ENCODE data around the gene NMUR2. TPM values are rescaled to one million over a fixed set of nuclear protein-coding genes. Genes with fewer than 3 reads are reported as not detected.

The NMUR2 gene
- total RNA-seq, 1 donor from 2014 or later: not detected

DNA sequence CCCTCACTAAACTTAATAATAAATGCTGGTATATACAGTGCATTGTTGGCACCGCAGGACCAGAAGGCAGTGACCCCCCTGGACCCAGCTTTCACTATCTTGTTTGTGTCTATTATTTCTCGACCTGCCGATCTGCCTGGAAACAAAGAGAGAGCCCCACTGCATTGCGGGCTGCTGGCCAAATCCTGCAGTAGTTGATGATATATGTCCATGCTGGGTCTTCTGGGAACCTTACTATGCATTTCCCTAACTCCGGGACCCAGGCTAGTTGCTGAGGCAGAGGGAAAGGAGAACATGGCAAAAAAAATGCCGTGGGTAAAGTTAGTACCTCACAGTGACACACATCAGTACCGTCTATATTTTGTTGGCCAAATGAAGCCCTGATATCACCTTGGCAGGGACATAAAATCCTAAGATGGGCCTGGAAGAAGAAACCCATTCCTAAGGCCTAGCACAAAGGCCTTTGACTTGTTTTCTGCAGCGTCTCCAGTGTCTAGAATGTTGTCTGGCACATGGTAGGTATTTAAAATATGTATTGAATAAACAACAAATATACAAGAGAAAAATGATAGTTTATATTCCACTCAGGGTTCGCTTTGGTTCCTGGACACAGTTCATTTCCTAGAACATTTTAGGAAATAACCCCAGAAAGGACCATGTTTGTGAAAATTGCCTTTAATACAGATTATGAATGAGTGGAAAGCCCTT, 46.1 kb downstream of the NMUR2 start:
- Histone ChIP-seq H3K4me1 (peaks cover 4% of the 10 kb centered on the region), H3K27me3 (ENCODE audit: low read depth) (no peaks in the 10 kb centered on the region), H3K36me3 (no peaks in the 10 kb centered on the region), H3K9me3 (replicated peaks) (no peaks in the 10 kb centered on the region), H3K27ac (replicated peaks) (no peak overlapping the region), H3K4me3 (no peak overlapping the region)
- TF ChIP-seq, protein P1, sequence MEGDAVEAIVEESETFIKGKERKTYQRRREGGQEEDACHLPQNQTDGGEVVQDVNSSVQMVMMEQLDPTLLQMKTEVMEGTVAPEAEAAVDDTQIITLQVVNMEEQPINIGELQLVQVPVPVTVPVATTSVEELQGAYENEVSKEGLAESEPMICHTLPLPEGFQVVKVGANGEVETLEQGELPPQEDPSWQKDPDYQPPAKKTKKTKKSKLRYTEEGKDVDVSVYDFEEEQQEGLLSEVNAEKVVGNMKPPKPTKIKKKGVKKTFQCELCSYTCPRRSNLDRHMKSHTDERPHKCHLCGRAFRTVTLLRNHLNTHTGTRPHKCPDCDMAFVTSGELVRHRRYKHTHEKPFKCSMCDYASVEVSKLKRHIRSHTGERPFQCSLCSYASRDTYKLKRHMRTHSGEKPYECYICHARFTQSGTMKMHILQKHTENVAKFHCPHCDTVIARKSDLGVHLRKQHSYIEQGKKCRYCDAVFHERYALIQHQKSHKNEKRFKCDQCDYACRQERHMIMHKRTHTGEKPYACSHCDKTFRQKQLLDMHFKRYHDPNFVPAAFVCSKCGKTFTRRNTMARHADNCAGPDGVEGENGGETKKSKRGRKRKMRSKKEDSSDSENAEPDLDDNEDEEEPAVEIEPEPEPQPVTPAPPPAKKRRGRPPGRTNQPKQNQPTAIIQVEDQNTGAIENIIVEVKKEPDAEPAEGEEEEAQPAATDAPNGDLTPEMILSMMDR (IDR thresholded peaks at IDR 0.05; ENCODE audit: borderline replicate concordance): no peak
- no peak for DNase-seq
- intact Hi-C loops (cut with micrococcal nuclease): no loop called here

DNA sequence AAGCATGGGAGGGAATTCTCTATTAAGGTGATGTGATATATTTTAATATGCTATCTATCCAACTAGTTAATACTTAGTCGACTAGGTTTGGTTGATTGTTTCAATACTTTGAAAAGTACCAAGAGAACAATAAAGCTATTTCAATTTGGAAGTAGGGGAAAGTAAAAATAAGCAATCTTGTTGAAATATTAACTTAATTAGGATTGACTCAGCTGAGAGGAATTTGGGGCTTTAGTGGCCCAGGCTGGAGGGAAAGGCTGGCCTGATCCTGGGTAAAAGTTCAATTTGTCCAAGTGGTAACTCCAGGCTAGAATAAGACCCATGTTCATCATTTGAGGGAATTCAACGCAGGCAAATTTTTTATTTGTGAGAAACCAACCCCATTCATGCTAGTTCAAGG, 48.6 kb downstream of the NMUR2 start:
- no peak overlapping the region for H3K4me3 ChIP-seq
- peaks cover 4% of the 10 kb centered on the region for H3K4me1 ChIP-seq
- H3K9me3 ChIP-seq (replicated peaks): no peaks in the 10 kb centered on the region
- H3K27ac ChIP-seq (replicated peaks): no peak overlapping the region
- no peaks in the 10 kb centered on the region for H3K36me3 ChIP-seq
- TF ChIP-seq, protein P1 (IDR thresholded peaks at IDR 0.05; ENCODE audit: borderline replicate concordance): no peak
- H3K27me3 ChIP-seq (ENCODE audit: low read depth): no peaks in the 10 kb centered on the region
- intact Hi-C loops (cut with micrococcal nuclease): no loop called here
- DNase-seq: no peak

DNA sequence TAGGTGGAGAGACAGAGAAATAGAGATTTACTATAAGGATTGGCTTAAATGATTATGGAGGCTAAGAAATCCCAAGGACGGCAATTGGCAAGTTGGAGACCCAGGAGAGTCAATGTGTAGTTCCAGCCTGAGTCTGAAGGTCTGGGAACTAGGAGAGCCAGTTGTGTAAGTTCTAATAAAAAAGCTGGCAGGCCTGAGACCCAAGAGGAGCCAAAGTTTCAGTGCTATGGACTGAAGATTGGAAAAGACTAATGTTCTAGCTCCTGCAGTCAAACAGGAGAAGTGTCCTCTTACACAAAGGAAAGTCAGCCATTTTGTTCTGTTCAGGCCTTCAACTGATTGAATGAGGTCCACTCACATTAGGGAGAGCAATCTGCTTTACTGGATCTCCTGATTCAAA, 50.0 kb downstream of the NMUR2 start:
- no peak overlapping the region for H3K27ac ChIP-seq (replicated peaks)
- TF ChIP-seq, protein P1 (IDR thresholded peaks at IDR 0.05; ENCODE audit: borderline replicate concordance): no peak
- H3K27me3 ChIP-seq (ENCODE audit: low read depth): no peaks in the 10 kb centered on the region
- H3K4me3 ChIP-seq: no peak overlapping the region
- no peaks in the 10 kb centered on the region for H3K9me3 ChIP-seq (replicated peaks)
- no peak for DNase-seq
- intact Hi-C loops (cut with micrococcal nuclease): no loop called here
- peaks cover 10% of the 10 kb centered on the region for H3K4me1 ChIP-seq
- H3K36me3 ChIP-seq: no peaks in the 10 kb centered on the region

DNA sequence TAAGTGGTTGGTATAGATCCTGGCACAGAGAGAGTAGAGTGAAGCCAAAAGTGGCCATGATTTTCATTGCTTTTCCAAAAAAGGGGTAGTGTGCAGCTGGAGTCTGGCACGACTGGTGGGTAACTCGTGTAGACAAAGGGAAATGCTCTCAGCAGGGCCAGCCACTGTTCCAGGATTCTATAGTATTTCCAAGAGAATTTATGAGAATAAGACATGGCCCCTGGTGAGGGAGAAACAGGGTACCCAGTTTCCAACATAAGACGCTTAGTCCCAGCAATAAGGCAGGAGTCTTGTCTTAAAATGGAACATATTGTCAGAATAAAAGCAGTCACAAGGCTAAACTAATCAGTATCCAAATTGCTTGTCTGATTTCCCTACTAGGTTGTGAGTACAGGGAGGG, 52.1 kb downstream of the NMUR2 start:
- H3K4me1 ChIP-seq: peaks cover 10% of the 10 kb centered on the region
- no peak overlapping the region for H3K27ac ChIP-seq (replicated peaks)
- DNase-seq: no peak
- no peaks in the 10 kb centered on the region for H3K27me3 ChIP-seq (ENCODE audit: low read depth)
- TF ChIP-seq, protein P1 (IDR thresholded peaks at IDR 0.05; ENCODE audit: borderline replicate concordance): no peak
- H3K4me3 ChIP-seq: no peak overlapping the region
- no peaks in the 10 kb centered on the region for H3K9me3 ChIP-seq (replicated peaks)
- no peaks in the 10 kb centered on the region for H3K36me3 ChIP-seq
- intact Hi-C loops (cut with micrococcal nuclease): no loop called here

DNA sequence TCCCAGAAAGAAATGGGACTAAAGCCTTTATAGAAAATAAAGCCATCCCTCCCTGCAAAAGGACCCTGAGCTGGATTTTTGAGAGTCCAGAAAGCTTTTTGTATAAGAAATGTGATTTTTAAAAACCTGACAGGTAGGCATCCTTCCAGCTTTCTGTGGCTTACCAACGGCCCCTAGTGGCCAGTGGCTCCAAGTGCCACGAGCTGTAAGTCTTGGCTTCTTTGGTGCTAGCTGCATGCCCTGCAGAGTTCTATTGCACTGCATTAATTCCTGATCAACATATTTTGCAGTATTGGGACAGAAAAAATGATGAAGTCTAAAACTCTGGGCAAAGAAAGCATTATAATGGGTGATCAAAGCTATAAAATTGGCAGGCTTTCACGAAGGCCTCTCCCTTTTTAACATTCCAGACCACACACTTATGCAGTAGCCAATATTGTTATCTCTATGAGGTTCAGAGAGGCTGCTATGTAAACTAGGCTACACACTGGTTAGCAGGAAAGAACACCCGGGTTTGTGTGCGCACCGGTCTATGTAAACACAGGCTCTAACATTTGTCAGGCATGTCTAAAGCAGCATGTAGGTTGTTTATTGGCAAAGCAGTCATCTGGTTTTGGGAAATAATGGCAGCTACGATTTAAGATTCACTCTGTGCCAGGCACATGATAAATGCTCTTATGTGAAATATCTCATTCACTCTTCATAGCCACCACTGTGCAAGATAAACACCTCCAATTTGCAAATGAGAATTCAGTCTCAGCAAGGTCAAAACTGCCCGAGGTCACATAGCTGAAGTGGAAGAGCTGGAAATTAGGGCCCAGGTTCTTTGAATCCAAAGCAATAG, 55.2 kb downstream of the NMUR2 start:
- TF ChIP-seq, protein P1 (IDR thresholded peaks at IDR 0.05; ENCODE audit: borderline replicate concordance): peak; percentile 87
- H3K36me3 ChIP-seq: no peaks in the 10 kb centered on the region
- H3K27ac ChIP-seq (replicated peaks): peak overlapping the region; percentile 56
- intact Hi-C loops (cut with micrococcal nuclease): no loop called here
- no peak overlapping the region for H3K4me3 ChIP-seq
- no peaks in the 10 kb centered on the region for H3K27me3 ChIP-seq (ENCODE audit: low read depth)
- H3K9me3 ChIP-seq (replicated peaks): no peaks in the 10 kb centered on the region
- DNase-seq: peak; percentile 28
- peaks cover 10% of the 10 kb centered on the region for H3K4me1 ChIP-seq

All from left ventricle myocardium inferior (tissue), 1 donor.